GM12891 (cell line): ENCODE data around the gene TGOLN2. TPM values are rescaled to one million over a fixed set of nuclear protein-coding genes. Genes with fewer than 3 reads are reported as not detected.
"Not testable (repeated sequence)": the region's sequence is repeated elsewhere in the genome, so short reads cannot be mapped to it uniquely, and the experiment has no call there.

Experiments
- DNase-seq: peaks from one replicate; pipeline ENCODE4 v3.0.0; 2011; ENCODE audit warnings: low spot score; ENCODE audit not compliant: insufficient read length
- FAIRE-seq: peaks from 2 replicates; lab custom pipeline; 2011; peaks lifted over from hg19 to GRCh38; lab: Jason Lieb, UNC
- PAX5 ChIP-seq: IDR thresholded peaks from 2 replicates; pipeline ENCODE4 v1.6.1; 2011; ENCODE audit warnings: low read length, moderate library complexity, mild to moderate bottlenecking; ENCODE audit not compliant: insufficient read depth, severe bottlenecking
- POLR2A ChIP-seq: IDR thresholded peaks from 2 replicates; pipeline ENCODE4 v1.6.1; 2011; ENCODE audit warnings: low read depth, low read length, control low read depth
- POLR2AphosphoS5 ChIP-seq: IDR thresholded peaks from 2 replicates; pipeline ENCODE4 v1.6.1; 2011; ENCODE audit warnings: low read depth, low read length, control low read depth
- POU2F2 ChIP-seq: IDR thresholded peaks from 2 replicates; pipeline ENCODE4 v1.6.1; 2011; ENCODE audit warnings: low read depth, mild to moderate bottlenecking, control low read depth, low read length, moderate library complexity
- SPI1 ChIP-seq: IDR thresholded peaks from 2 replicates; pipeline ENCODE4 v1.6.1; 2011; ENCODE audit warnings: low read depth, low read length, control low read depth
- TAF1 ChIP-seq: IDR thresholded peaks from 2 replicates; pipeline ENCODE4 v1.6.1; 2011; ENCODE audit warnings: low read depth, low read length, control low read depth
- polyA plus RNA-seq: library from polyadenylated mRNA; unstranded; fragments of >200 nt; gene quantifications from one replicate; pipeline ENCODE4 v1.2.1, GENCODE V29; 2012; ENCODE audit warnings: low read depth, missing spikeins, inconsistent platforms; ENCODE audit not compliant: missing spikeins

The TGOLN2 gene
- 36.5 TPM for polyA plus RNA-seq

GRCh38 chr2:85327822-85328617 lies at the start of gene TGOLN2:
TSS of gene TGOLN2 (minus strand) at chr2:85327989. CDS start at chr2:85327962, 27 bp downstream.
- DNase-seq (peak; percentile 91), FAIRE-seq (peak; percentile 91)
- TF ChIP-seq POU2F2 (peak; percentile 92), POLR2AphosphoS5 (peak; percentile 99), SPI1 (peak; percentile 61; the same call in 1 of the 2 replicates), TAF1 (peak; percentile 81), POLR2A (peak; percentile 99), PAX5 (no peak)

GRCh38 chr2:85377083-85377482 lies 49.3 kb upstream of the TGOLN2 start:
- no peak for DNase-seq
- FAIRE-seq, result no peak
- no peak for TF ChIP-seq PAX5
- no peak for TF ChIP-seq POLR2AphosphoS5
- no peak for TF ChIP-seq POLR2A
- no peak for TF ChIP-seq SPI1
- no peak for TF ChIP-seq POU2F2
- no peak for TF ChIP-seq TAF1

GRCh38 chr2:85376291-85377065 lies 48.7 kb upstream of the TGOLN2 start:
- DNase-seq (no peak), FAIRE-seq (no peak)
- no peak for TF ChIP-seq POLR2A
- no peak for TF ChIP-seq POLR2AphosphoS5
- TF ChIP-seq POU2F2, result no peak
- no peak for TF ChIP-seq TAF1
- no peak for TF ChIP-seq SPI1
- no peak for TF ChIP-seq PAX5

GRCh38 chr2:85371045-85371444 lies 43.3 kb upstream of the TGOLN2 start:
- DNase-seq (no peak), FAIRE-seq (no peak)
- no peak for TF ChIP-seq POU2F2
- no peak for TF ChIP-seq POLR2A
- no peak for TF ChIP-seq PAX5
- TF ChIP-seq SPI1, result no peak
- TF ChIP-seq TAF1, result no peak
- TF ChIP-seq POLR2AphosphoS5, result no peak

GRCh38 chr2:85369500-85369899 lies 41.7 kb upstream of the TGOLN2 start:
- FAIRE-seq, result no peak
- DNase-seq, result no peak
- no peak for TF ChIP-seq TAF1
- no peak for TF ChIP-seq POLR2A
- no peak for TF ChIP-seq POLR2AphosphoS5
- TF ChIP-seq SPI1, result no peak
- no peak for TF ChIP-seq POU2F2
- TF ChIP-seq PAX5, result no peak

- FAIRE-seq, result no peak
These were observed 41.1 kb upstream of the TGOLN2 start for GRCh38 chr2:85368921-85369320.

GRCh38 chr2:85367180-85367579 lies 39.4 kb upstream of the TGOLN2 start:
- DNase-seq (no peak), FAIRE-seq (no peak)

More at GRCh38 chr2:85368921-85369320, 41.1 kb upstream of the TGOLN2 start:
- DNase-seq, result no peak
- TF ChIP-seq TAF1, result no peak
- no peak for TF ChIP-seq POU2F2
- TF ChIP-seq POLR2AphosphoS5, result no peak
- TF ChIP-seq PAX5, result no peak
- TF ChIP-seq SPI1, result no peak
- TF ChIP-seq POLR2A, result no peak

GRCh38 chr2:85362653-85363387 lies 35.0 kb upstream of the TGOLN2 start:
- not testable (repeated sequence) for DNase-seq, FAIRE-seq

More at GRCh38 chr2:85367180-85367579, 39.4 kb upstream of the TGOLN2 start:
- TF ChIP-seq POLR2A (no peak), POLR2AphosphoS5 (no peak), POU2F2 (no peak), PAX5 (no peak), TAF1 (no peak), SPI1 (no peak)
